ENCODE measurements around the gene VAT1L. TPM values are rescaled to one million over a fixed set of nuclear protein-coding genes. Genes with fewer than 3 reads are reported as not detected.
"Not testable (repeated sequence)": the region's sequence is repeated elsewhere in the genome, so short reads cannot be mapped to it uniquely, and the experiment has no call there.

The VAT1L gene
- total RNA-seq, 6 experiments from 2014 or later = not detected

- H3K27me3 Mint-ChIP-seq (ENCODE audit: insufficient read depth) = no peaks in the 10 kb centered on the region
- TF ChIP-seq CTCF (IDR thresholded peaks at IDR 0.05) = no peak
- no peak for DNase-seq
Observed at GRCh38 chr16:77939968-77940367, 151.6 kb downstream of the VAT1L start.

GRCh38 chr16:77943801-77944200, 155.4 kb downstream of the VAT1L start:
- no peaks in the 10 kb centered on the region; the same call in 1 of the 2 replicates for H3K27me3 Mint-ChIP-seq (ENCODE audit: insufficient read depth)
- no peak overlapping the region for H3K27ac Mint-ChIP-seq
- H3K4me3 Mint-ChIP-seq = no peak overlapping the region
- H3K36me3 Mint-ChIP-seq (ENCODE audit: low read depth) = peaks cover 4% of the 10 kb centered on the region; the same call in 1 of the 2 replicates
- H3K4me1 Mint-ChIP-seq (ENCODE audit: low read depth) = no peaks in the 10 kb centered on the region
- DNase-seq = no peak
- no peak for TF ChIP-seq CTCF (IDR thresholded peaks at IDR 0.05)
- peaks cover 36% of the 10 kb centered on the region for H3K9me3 Mint-ChIP-seq

More at GRCh38 chr16:77939968-77940367, 151.6 kb downstream of the VAT1L start:
- peaks cover 50% of the 10 kb centered on the region for H3K9me3 Mint-ChIP-seq
- peaks cover 3% of the 10 kb centered on the region; the same call in 1 of the 2 replicates for H3K36me3 Mint-ChIP-seq (ENCODE audit: low read depth)
- H3K4me1 Mint-ChIP-seq (ENCODE audit: low read depth) = no peaks in the 10 kb centered on the region
- no peak overlapping the region for H3K27ac Mint-ChIP-seq
- no peak overlapping the region for H3K4me3 Mint-ChIP-seq

GRCh38 chr16:77944631-77945030, 156.3 kb downstream of the VAT1L start:
- no peaks in the 10 kb centered on the region; the same call in 1 of the 2 replicates for H3K27me3 Mint-ChIP-seq (ENCODE audit: insufficient read depth)
- DNase-seq = no peak
- peaks cover 41% of the 10 kb centered on the region for H3K9me3 Mint-ChIP-seq
- H3K4me1 Mint-ChIP-seq (ENCODE audit: low read depth) = no peaks in the 10 kb centered on the region
- H3K4me3 Mint-ChIP-seq = no peak overlapping the region
- no peak for TF ChIP-seq CTCF (IDR thresholded peaks at IDR 0.05)
- H3K27ac Mint-ChIP-seq = no peak overlapping the region
- H3K36me3 Mint-ChIP-seq (ENCODE audit: low read depth) = peaks cover 4% of the 10 kb centered on the region; the same call in 1 of the 2 replicates

GRCh38 chr16:77945126-77945525, 156.8 kb downstream of the VAT1L start:
- Mint-ChIP-seq H3K4me3 (no peak overlapping the region), H3K27ac (no peak overlapping the region), H3K27me3 (ENCODE audit: insufficient read depth) (no peaks in the 10 kb centered on the region; the same call in 1 of the 2 replicates), H3K9me3 (peaks cover 43% of the 10 kb centered on the region), H3K36me3 (ENCODE audit: low read depth) (peaks cover 4% of the 10 kb centered on the region; the same call in 1 of the 2 replicates), H3K4me1 (ENCODE audit: low read depth) (no peaks in the 10 kb centered on the region)
- DNase-seq = no peak
- TF ChIP-seq CTCF (IDR thresholded peaks at IDR 0.05) = no peak

- Mint-ChIP-seq H3K4me3 (no peak overlapping the region), H3K36me3 (ENCODE audit: low read depth) (peaks cover 4% of the 10 kb centered on the region; the same call in 1 of the 2 replicates), H3K27me3 (ENCODE audit: insufficient read depth) (no peaks in the 10 kb centered on the region; the same call in 1 of the 2 replicates), H3K4me1 (ENCODE audit: low read depth) (no peaks in the 10 kb centered on the region), H3K9me3 (peaks cover 47% of the 10 kb centered on the region), H3K27ac (no peak overlapping the region)
- no peak for TF ChIP-seq CTCF (IDR thresholded peaks at IDR 0.05)
- no peak for DNase-seq
Observed at GRCh38 chr16:77946823-77947222, 158.5 kb downstream of the VAT1L start.

- peaks cover 39% of the 10 kb centered on the region for H3K9me3 Mint-ChIP-seq
- not testable (repeated sequence) for H3K4me3 Mint-ChIP-seq; H3K27ac Mint-ChIP-seq; DNase-seq; H3K4me1 Mint-ChIP-seq (ENCODE audit: low read depth); H3K36me3 Mint-ChIP-seq (ENCODE audit: low read depth); H3K27me3 Mint-ChIP-seq (ENCODE audit: insufficient read depth)
Observed at GRCh38 chr16:77947590-77947989, 159.2 kb downstream of the VAT1L start.

Measured in HFFc6 (cell line).